Spleen (tissue), 7 donors: ENCODE results near the gene MCC.

Source experiments
- POLR2A ChIP-seq, 3 donors: fragments of 450-650 bp; IDR thresholded peaks; one replicate each; pipeline ENCODE4 v1.5.1; 2017; ENCODE audit warnings: antibody characterized with exemption in 3 of 3, mild to moderate bottlenecking in 1 of 3
- TF ChIP-seq, protein P1 (sequence below), 11 experiments: fragments of 200-600 bp in 7 of 11; fragments of 450-650 bp in 4 of 11; sonication (generic) in 4 of 11; IDR thresholded peaks in 8 of 11; conservative IDR thresholded peaks in 3 of 11; 1 replicate in 7 of 11; 2 replicates in 4 of 11; pipeline versions ENCODE4 v1.4.0 to v1.8.0; 2016 to 2021; ENCODE audit warnings: antibody characterized with exemption in 11 of 11, inconsistent platforms in 4 of 11, mild to moderate bottlenecking in 1 of 11
- donor health status: DM: no; HTN: no; CAD: no; lungs with moderate emphysema.
- donor health status: DM: no; HTN: no; CAD: no.
- donor health status: DM: no; HTN: no; CAD: no.

- TF ChIP-seq, protein P1, sequence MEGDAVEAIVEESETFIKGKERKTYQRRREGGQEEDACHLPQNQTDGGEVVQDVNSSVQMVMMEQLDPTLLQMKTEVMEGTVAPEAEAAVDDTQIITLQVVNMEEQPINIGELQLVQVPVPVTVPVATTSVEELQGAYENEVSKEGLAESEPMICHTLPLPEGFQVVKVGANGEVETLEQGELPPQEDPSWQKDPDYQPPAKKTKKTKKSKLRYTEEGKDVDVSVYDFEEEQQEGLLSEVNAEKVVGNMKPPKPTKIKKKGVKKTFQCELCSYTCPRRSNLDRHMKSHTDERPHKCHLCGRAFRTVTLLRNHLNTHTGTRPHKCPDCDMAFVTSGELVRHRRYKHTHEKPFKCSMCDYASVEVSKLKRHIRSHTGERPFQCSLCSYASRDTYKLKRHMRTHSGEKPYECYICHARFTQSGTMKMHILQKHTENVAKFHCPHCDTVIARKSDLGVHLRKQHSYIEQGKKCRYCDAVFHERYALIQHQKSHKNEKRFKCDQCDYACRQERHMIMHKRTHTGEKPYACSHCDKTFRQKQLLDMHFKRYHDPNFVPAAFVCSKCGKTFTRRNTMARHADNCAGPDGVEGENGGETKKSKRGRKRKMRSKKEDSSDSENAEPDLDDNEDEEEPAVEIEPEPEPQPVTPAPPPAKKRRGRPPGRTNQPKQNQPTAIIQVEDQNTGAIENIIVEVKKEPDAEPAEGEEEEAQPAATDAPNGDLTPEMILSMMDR (IDR thresholded peaks at IDR 0.05 in 8 of 11, conservative IDR thresholded peaks at IDR 0.05 in 3 of 11), result no peak
- no peak for TF ChIP-seq POLR2A (IDR thresholded peaks at IDR 0.05)
Measured at GRCh38 chr5:113478691-113479090, 9.6 kb downstream of the MCC start.
